CD4-positive, alpha-beta T cell treated with Interleukin-17A for 1 hour (primary cell): ENCODE results near the gene RAP1A.
A peak's percentile ranks its signal among the peaks of the same experiment; 100 is the strongest.

Source experiments
- DNase-seq: peaks from one replicate; pipeline ENCODE4 v3.0.0-alpha.2; 2020

Gene RAP1A

GRCh38 chr1:111720977-111721786 lies 101.6 kb downstream of the RAP1A start:
- DNase-seq = no peak

- peak; percentile 63 for DNase-seq
Observed at GRCh38 chr1:111723091-111723806, 103.7 kb downstream of the RAP1A start.

DNA sequence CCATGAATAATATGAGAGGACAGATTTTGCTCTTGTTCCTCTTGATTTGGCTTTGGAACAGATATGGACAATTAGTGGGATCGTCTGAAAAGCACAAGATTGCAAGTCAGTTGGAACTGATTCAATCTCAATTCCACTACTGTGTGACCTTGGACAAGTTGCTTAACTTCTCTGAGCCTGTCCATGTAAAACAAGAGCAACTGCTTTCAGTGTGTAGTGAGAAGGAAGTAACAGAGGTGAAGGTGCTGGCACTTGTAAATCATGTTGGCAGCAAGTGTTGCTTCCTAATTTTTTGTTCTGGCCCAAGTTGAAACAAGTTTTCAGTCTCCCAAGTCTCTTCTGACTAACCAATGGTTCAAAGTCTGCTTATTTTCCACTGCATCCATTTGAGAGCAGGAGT lies 104.3 kb downstream of the RAP1A start:
- no peak for DNase-seq

GRCh38 chr1:111725192-111725591 lies 105.6 kb downstream of the RAP1A start:
- no peak for DNase-seq

GRCh38 chr1:111727056-111727455 lies 107.5 kb downstream of the RAP1A start:
- DNase-seq = no peak

DNA sequence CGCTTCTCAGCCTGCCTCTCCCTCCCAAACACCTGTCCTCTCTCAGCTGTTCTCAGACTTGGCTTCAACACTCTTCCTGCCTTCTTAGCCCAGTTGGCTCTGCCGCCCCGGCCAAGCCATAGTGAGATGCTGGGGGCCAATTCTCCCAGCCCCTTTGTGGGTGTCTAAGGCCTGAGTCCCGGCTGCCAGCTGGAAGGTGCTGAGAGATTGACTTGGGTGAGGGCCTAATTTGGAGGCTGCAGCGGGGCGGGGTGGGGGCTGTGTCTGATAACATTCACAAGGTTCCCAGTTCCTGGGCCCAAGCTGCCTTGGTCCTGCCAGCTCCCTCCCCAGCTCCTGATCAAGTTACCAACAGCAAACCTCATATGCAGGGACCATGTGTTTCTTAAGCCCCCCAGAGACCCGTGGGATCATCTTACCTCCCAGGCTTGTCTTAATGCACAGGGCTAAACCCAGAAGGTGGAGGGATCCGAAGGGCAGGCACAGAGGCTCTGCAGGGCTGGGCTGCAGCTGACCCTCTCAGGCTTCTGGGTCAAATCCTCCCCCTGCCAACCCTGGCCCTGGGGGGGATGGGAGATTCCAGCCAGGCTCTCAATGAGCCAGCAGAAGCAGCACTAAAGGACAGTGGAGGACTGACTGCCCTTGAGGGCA lies 109.8 kb downstream of the RAP1A start:
- DNase-seq = no peak

- DNase-seq = no peak
Observed at GRCh38 chr1:111729946-111730681, 110.5 kb downstream of the RAP1A start.

GRCh38 chr1:111730706-111731105 lies 111.1 kb downstream of the RAP1A start:
- DNase-seq = no peak

DNA sequence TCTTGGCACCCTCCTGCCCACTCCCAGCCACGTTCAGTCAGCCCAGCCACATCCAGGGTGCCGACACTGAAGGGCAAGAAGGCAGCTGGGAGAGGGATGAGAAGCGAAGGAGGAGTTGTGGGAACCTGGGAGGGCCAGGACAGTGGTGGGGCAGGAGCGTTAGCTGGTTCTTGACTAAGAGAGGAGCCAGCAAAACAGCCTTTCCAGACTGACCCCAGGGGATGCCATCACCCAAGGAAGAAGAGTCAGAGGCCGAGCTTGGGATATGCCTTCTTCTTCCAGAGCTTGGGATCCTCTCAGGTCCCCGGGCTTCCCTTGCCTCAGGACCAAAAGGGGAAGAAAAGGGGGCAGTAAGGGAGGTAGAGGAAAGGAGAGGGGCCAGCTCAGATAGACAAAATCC lies 112.4 kb downstream of the RAP1A start:
- no peak for DNase-seq

DNA sequence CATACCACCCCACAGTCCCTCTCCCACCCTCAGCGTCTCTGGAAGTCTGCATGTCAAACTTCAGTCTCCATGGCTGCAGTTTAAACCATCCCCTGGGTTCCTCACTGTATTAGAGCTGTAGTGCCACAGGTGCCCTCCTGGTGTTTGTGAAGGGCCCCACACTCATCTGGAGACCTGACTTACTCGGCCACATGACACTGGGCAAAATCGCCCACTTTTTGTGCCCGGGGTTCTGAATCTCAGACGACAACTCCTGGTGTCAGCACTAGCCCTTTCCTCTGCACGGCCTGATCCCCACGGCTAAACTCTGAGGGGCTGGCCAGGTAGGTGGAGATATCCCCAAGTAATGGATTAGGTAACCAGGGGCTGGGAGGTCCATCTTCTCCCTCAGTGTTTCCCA lies 113.1 kb downstream of the RAP1A start:
- DNase-seq = no peak

GRCh38 chr1:111733183-111733991 lies 113.8 kb downstream of the RAP1A start:
- peak; percentile 46 for DNase-seq

DNA sequence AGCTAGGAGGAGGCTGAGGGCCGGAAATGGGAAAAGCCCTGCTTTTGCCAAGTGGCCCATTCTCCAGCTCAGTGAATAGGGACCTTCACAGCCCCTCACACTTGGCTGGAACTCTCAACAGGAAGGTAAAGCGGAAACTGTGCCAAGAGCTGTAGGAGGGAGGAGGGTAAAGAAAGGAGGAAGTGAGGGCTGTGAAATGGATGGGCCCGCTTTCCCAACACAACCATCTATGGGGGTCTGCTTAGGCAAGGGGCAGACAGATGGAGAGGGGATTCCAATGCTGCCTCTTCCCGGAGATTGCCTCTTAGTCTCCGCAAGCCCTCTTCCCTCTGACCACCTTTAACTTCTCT lies 114.4 kb downstream of the RAP1A start:
- no peak for DNase-seq

DNA sequence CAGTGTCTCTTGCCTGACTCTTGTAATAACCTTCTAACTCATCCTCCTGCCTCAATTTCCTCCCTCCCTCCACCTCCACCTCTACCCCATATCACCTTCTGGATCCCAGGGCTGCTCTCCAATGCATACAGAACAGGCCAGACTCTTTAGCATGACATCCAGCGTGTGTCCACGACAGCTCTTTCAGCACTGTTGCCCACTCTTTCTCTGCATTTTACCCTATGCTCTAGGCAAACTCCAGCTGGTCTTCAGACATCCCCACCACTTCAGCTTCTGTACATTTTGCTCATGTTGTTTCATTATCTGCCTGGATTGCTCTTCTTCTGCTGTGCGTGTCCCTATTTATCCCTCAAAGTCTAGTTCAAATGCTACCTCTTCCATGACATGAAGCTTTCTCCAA lies 114.8 kb downstream of the RAP1A start:
- no peak for DNase-seq

DNA sequence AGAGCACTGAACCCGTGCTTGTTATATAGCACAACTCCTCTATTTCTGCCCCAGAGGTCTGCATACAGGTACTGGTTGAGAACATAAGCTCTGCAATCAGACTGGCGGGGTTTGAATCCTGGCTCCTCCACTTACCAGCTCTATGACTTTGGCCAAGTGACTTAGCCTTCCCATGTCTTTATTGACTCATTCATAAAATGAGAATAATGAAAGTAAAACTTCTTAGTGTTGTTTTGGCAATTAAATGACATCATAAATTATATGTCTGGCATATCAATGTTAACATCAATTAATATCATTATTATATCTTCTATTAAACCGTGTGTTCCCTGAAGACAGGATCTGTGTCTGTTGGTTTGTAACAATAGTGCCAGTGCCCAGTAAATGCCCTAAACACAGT lies 115.3 kb downstream of the RAP1A start:
- DNase-seq = no peak

DNA sequence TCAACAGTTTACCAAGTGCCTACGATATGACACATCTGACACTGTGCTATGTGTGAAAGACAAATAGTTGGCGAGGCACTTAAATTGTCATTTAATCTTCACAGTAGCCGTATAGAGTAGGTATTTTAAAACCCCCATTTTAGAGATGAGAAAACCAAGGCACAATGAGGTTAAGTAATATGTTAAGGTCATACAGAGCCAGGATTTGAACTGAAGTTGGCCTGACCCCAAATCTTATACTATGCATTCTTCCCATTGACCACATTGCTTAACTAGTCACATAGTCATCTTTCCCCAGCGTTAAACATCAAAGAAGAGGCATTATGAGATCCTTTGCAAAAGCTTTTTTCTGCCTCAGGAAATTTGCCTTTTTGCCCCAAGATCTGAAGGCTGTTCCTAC lies 115.7 kb downstream of the RAP1A start:
- no peak for DNase-seq

- no peak for DNase-seq
Observed at GRCh38 chr1:111735858-111736544, 116.4 kb downstream of the RAP1A start.

- DNase-seq = no peak
Observed at GRCh38 chr1:111736548-111737215, 117.1 kb downstream of the RAP1A start.

DNA sequence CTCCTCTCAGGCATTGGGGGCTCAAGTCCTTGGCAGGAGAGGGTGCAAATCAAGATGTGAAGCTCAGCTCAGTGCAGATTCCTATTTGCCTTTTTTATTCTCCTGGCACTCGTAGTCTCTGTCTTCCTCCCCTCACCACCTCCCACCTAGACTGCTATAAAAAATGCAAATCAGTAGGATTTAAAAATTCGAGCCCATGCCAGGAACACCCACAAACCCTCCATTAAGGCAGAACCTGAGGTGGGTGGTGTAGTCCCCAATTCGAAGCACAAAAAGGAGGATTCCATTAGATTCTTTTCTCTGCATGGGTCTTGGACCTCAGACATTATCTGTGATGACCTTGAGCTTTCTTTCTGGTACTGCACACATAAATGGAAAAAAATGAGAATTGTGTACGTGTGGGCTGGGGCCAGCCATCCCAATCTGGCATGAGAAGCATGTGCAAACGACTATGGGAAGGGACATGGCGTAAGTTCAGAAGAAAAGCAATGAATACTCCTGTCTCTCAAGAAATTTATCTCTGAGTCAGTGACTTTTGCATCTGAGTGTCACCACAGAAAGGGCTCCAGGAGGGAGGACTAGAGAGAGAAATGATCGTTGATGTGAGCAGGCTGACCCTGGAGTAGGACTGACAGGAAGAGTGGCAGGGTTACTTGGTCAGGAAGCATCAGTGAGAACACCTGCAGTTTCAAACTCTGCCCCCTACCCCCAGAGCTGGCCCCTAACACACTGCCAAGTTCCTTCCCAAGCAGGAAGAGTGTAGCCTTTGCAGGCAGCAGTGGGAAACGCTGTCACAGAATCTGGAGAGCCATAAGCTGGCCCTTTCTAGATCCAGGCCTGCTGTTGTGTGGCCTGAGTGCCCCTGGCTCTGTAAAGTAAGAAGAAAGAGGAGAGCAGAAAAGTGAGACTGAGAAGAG lies 117.9 kb downstream of the RAP1A start:
- no peak for DNase-seq

GRCh38 chr1:111738133-111738435 lies 118.5 kb downstream of the RAP1A start:
- DNase-seq = no peak
